GM21825 (cell line): ENCODE results near the gene CCDC177.
A peak's percentile ranks its signal among the peaks of the same experiment; 100 is the strongest.

Experiments
- ATAC-seq: cut with Tn5 transposase; IDR thresholded peaks from one replicate; pipeline ENCODE4 v1.9.1; 2021; ENCODE audit warnings: mild to moderate bottlenecking, moderate library complexity; ENCODE audit not compliant: unreplicated experiment

Gene CCDC177

GRCh38 chr14:69574263-69574953 lies at the start of gene CCDC177:
Gene CCDC177, minus strand, starts transcription at chr14:69574871. Its CDS starts 1,249 bp downstream, at chr14:69573622.
- ATAC-seq: no peak

- no peak for ATAC-seq
Measured at GRCh38 chr14:69624136-69624535, 49.5 kb upstream of the CCDC177 start.

GRCh38 chr14:69620981-69621380 lies 46.3 kb upstream of the CCDC177 start:
- no peak for ATAC-seq

- no peak for ATAC-seq
Measured at GRCh38 chr14:69620211-69620611, 45.5 kb upstream of the CCDC177 start.

GRCh38 chr14:69619012-69619411 lies 44.3 kb upstream of the CCDC177 start:
- ATAC-seq: no peak

- no peak for ATAC-seq
Measured at GRCh38 chr14:69617796-69618195, 43.1 kb upstream of the CCDC177 start.

- ATAC-seq: no peak
Measured at GRCh38 chr14:69616408-69616773, 41.7 kb upstream of the CCDC177 start.

- ATAC-seq: peak; percentile 45
Measured at GRCh38 chr14:69615496-69616407, 41.1 kb upstream of the CCDC177 start.

GRCh38 chr14:69615121-69615495 lies 40.4 kb upstream of the CCDC177 start:
- peak; percentile 2 for ATAC-seq

GRCh38 chr14:69614592-69614991 lies 39.9 kb upstream of the CCDC177 start:
- ATAC-seq: no peak

- no peak for ATAC-seq
Measured at GRCh38 chr14:69613312-69614073, 38.8 kb upstream of the CCDC177 start.

- no peak for ATAC-seq
Measured at GRCh38 chr14:69612783-69613130, 38.1 kb upstream of the CCDC177 start.

GRCh38 chr14:69612014-69612782 lies 37.5 kb upstream of the CCDC177 start:
- ATAC-seq: peak; percentile 14

- peak; percentile 45 for ATAC-seq
Measured at GRCh38 chr14:69611172-69612013, 36.7 kb upstream of the CCDC177 start, which contains the start of gene SUSD6. Gene SUSD6, plus strand, starts transcription at chr14:69611596. Its CDS starts 46,997 bp downstream, at chr14:69658593.

- ATAC-seq: no peak
Measured at GRCh38 chr14:69610874-69611171, 36.2 kb upstream of the CCDC177 start.

GRCh38 chr14:69610020-69610873 lies 35.6 kb upstream of the CCDC177 start:
- no peak for ATAC-seq

GRCh38 chr14:69606258-69607184 lies 31.9 kb upstream of the CCDC177 start:
- ATAC-seq: no peak

GRCh38 chr14:69605738-69606137 lies 31.1 kb upstream of the CCDC177 start:
- no peak for ATAC-seq
